H1 (cell line): ENCODE results near the gene OSTF1.

Source experiments
- ASH2L ChIP-seq: fragments of 200-600, 300-600 bp; sonication (generic); IDR thresholded peaks from one replicate; pipeline ENCODE4 v1.7.1; 2017; ENCODE audit warnings: low read length
- CREB1 ChIP-seq: IDR thresholded peaks from 2 replicates; pipeline ENCODE4 v1.6.1; 2012; ENCODE audit warnings: inconsistent platforms
- EZH2 ChIP-seq: fragments of 200-600 bp; sonication (generic); IDR thresholded peaks from 2 replicates; pipeline ENCODE4 v1.7.1; 2012; ENCODE audit warnings: low read depth, mild to moderate bottlenecking, moderate library complexity, low read length, inconsistent platforms; ENCODE audit not compliant: severe bottlenecking
- GTF2F1 ChIP-seq: IDR thresholded peaks from 2 replicates; pipeline ENCODE4 v1.6.1; 2012; ENCODE audit warnings: low read depth, low read length, improper control_type of control experiment, borderline replicate concordance
- JUN ChIP-seq: IDR thresholded peaks from 2 replicates; pipeline ENCODE4 v1.6.1; 2011; ENCODE audit warnings: low read depth, mild to moderate bottlenecking, improper control_type of control experiment, low read length
- POLR2A ChIP-seq, 2 experiments: IDR thresholded peaks; 1 replicate in 1 of 2; 2 replicates in 1 of 2; pipeline ENCODE4 v1.6.1; 2011; ENCODE audit warnings: low read depth in 2 of 2, low read length in 2 of 2, mild to moderate bottlenecking in 2 of 2; ENCODE audit errors: control extremely low read depth in 1 of 2
- RFX5 ChIP-seq: IDR thresholded peaks from 2 replicates; pipeline ENCODE4 v1.6.1; 2011; ENCODE audit warnings: low read depth, low read length, improper control_type of control experiment, borderline replicate concordance
- RXRA ChIP-seq: IDR thresholded peaks from 2 replicates; pipeline ENCODE4 v1.6.1; 2011; ENCODE audit warnings: low read depth, mild to moderate bottlenecking, low read length, moderate library complexity; ENCODE audit not compliant: insufficient read depth
- SIN3A ChIP-seq, 2 experiments: IDR thresholded peaks in 1 of 2; conservative IDR thresholded peaks in 1 of 2; 2 replicates each; pipeline ENCODE4 v1.6.1; 2011 to 2012; ENCODE audit warnings: low read length in 2 of 2, improper control_type of control experiment in 1 of 2, low read depth in 1 of 2, mild to moderate bottlenecking in 1 of 2
- SP1 ChIP-seq: IDR thresholded peaks from 2 replicates; pipeline ENCODE4 v1.6.1; 2011; ENCODE audit warnings: low read depth, low read length
- SRF ChIP-seq: IDR thresholded peaks from 2 replicates; pipeline ENCODE4 v1.6.1; 2011; ENCODE audit warnings: mild to moderate bottlenecking, low read depth, low read length, moderate library complexity
- TAF1 ChIP-seq: IDR thresholded peaks from 2 replicates; pipeline ENCODE4 v1.6.1; 2011; ENCODE audit warnings: mild to moderate bottlenecking, low read depth, low read length
- TF ChIP-seq, protein P1 (sequence below), 3 experiments: IDR thresholded peaks; 1 replicate in 2 of 3; 2 replicates in 1 of 3; pipeline versions ENCODE4 v1.5.1 to v1.6.1; 2011; ENCODE audit warnings: low read length in 3 of 3, mild to moderate bottlenecking in 3 of 3, inconsistent platforms in 2 of 3, low read depth in 1 of 3, moderate library complexity in 1 of 3; ENCODE audit not compliant: insufficient read depth in 1 of 3; ENCODE audit errors: control extremely low read depth in 1 of 3
- TF ChIP-seq, protein P2 (sequence below): IDR thresholded peaks from 2 replicates; pipeline ENCODE4 v1.6.1; 2012; ENCODE audit warnings: inconsistent platforms

DNA sequence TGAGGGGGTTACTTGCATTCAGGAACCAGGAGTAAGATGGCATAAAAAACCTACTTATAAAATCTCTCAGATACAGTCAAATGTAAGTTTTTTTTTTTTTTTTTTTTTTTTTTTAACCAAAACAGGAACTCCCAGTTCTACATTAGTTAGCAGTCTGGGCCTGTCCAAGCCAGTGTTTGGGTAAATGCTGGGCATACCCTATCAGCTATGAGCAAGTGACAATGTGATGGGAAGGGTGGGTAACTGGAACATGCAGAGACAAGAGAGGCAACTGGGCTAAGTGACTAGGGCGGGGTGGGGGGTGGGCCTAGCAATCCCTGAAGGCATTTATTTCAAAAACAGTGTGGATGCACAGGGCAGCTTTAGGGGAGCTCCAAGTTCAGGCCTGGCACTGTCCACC, 2.7 kb upstream of the OSTF1 start:
- no peak for TF ChIP-seq SRF
- TF ChIP-seq RFX5 = no peak
- TF ChIP-seq, protein P1, sequence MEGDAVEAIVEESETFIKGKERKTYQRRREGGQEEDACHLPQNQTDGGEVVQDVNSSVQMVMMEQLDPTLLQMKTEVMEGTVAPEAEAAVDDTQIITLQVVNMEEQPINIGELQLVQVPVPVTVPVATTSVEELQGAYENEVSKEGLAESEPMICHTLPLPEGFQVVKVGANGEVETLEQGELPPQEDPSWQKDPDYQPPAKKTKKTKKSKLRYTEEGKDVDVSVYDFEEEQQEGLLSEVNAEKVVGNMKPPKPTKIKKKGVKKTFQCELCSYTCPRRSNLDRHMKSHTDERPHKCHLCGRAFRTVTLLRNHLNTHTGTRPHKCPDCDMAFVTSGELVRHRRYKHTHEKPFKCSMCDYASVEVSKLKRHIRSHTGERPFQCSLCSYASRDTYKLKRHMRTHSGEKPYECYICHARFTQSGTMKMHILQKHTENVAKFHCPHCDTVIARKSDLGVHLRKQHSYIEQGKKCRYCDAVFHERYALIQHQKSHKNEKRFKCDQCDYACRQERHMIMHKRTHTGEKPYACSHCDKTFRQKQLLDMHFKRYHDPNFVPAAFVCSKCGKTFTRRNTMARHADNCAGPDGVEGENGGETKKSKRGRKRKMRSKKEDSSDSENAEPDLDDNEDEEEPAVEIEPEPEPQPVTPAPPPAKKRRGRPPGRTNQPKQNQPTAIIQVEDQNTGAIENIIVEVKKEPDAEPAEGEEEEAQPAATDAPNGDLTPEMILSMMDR (IDR thresholded peaks at IDR 0.05; ENCODE audit: control extremely low read depth in 1 of 3, insufficient read depth in 1 of 3, low read depth in 1 of 3, low read length in 3 of 3) = no peak
- TF ChIP-seq CREB1 = no peak
- no peak for TF ChIP-seq TAF1
- TF ChIP-seq, protein P2, sequence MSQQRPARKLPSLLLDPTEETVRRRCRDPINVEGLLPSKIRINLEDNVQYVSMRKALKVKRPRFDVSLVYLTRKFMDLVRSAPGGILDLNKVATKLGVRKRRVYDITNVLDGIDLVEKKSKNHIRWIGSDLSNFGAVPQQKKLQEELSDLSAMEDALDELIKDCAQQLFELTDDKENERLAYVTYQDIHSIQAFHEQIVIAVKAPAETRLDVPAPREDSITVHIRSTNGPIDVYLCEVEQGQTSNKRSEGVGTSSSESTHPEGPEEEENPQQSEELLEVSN = no peak
- TF ChIP-seq SIN3A (conservative IDR thresholded peaks at IDR 0.05 in 1 of 2, IDR thresholded peaks at IDR 0.05 in 1 of 2; ENCODE audit: low read depth in 1 of 2, low read length in 2 of 2) = no peak
- TF ChIP-seq ASH2L = no peak
- no peak for TF ChIP-seq GTF2F1
- no peak for TF ChIP-seq SP1
- TF ChIP-seq POLR2A (IDR thresholded peaks at IDR 0.05; ENCODE audit: control extremely low read depth in 1 of 2, low read depth in 2 of 2, low read length in 2 of 2) = no peak
- no peak for TF ChIP-seq EZH2
- TF ChIP-seq JUN = no peak
- TF ChIP-seq RXRA = no peak
